Neural progenitor cell (in vitro differentiated cells): ENCODE measurements around the gene LTBP3. TPM values are rescaled to one million over a fixed set of nuclear protein-coding genes. Genes with fewer than 3 reads are reported as not detected.

Source experiments
- DNase-seq: peaks from one replicate; pipeline ENCODE4 v3.0.0-alpha.2; 2016; ENCODE audit warnings: low spot score
- H2AFZ ChIP-seq: fragments of 200-600 bp; sonication (generic); replicated peaks from 2 replicates; pipeline ENCODE4 v1.6.1; 2016; ENCODE audit warnings: antibody characterized with exemption
- H3F3A ChIP-seq: fragments of 200-600 bp; sonication (generic); 2 replicates; pipeline ENCODE4 v1.6.1; 2016; ENCODE audit warnings: antibody characterized with exemption, low read depth
- H3K27ac ChIP-seq: fragments of 200-600 bp; sonication (generic); 2 replicates; pipeline ENCODE4 v1.5.1; 2016; ENCODE audit warnings: mild to moderate bottlenecking
- H3K27me3 ChIP-seq: fragments of 200-600 bp; sonication (generic); 2 replicates; pipeline ENCODE4 v1.6.1; 2016; ENCODE audit warnings: mild to moderate bottlenecking, moderate library complexity
- H3K36me3 ChIP-seq: fragments of 200-600 bp; sonication (generic); 2 replicates; pipeline ENCODE4 v1.5.1; 2016
- H3K4me1 ChIP-seq: fragments of 200-600 bp; sonication (generic); 2 replicates; pipeline ENCODE4 v1.6.1; 2016; ENCODE audit warnings: mixed run types
- H3K4me2 ChIP-seq: fragments of 200-600 bp; sonication (generic); 2 replicates; pipeline ENCODE4 v1.6.1; 2016
- H3K4me3 ChIP-seq: fragments of 200-600 bp; sonication (generic); 2 replicates; pipeline ENCODE4 v1.5.1; 2016
- H3K79me2 ChIP-seq: fragments of 200-600 bp; sonication (generic); 2 replicates; pipeline ENCODE4 v1.6.1; 2016; ENCODE audit warnings: low read depth
- H3K9ac ChIP-seq: fragments of 200-600 bp; sonication (generic); 2 replicates; pipeline ENCODE4 v1.6.1; 2016
- H3K9me3 ChIP-seq: fragments of 200-600 bp; sonication (generic); 2 replicates; pipeline ENCODE4 v1.5.1; 2016; ENCODE audit warnings: low read depth
- H4K20me1 ChIP-seq: fragments of 200-600 bp; sonication (generic); 2 replicates; pipeline ENCODE4 v1.6.1; 2016; ENCODE audit warnings: low read depth
- H3K27ac Mint-ChIP-seq: 3 replicates; pipeline ENCODE4 v1.8.0; 2021; ENCODE audit warnings: mixed read lengths
- H3K27me3 Mint-ChIP-seq: 2 replicates; pipeline ENCODE4 v1.8.0; 2022; ENCODE audit warnings: low read depth, mild to moderate bottlenecking, inconsistent platforms, moderate library complexity, mixed read lengths; ENCODE audit not compliant: insufficient read depth
- H3K36me3 Mint-ChIP-seq: 3 replicates; pipeline ENCODE4 v1.8.0; 2021; ENCODE audit warnings: mixed read lengths
- H3K4me1 Mint-ChIP-seq: 3 replicates; pipeline ENCODE4 v1.8.0; 2021; ENCODE audit warnings: mixed read lengths
- H3K4me3 Mint-ChIP-seq: 3 replicates; pipeline ENCODE4 v1.8.0; 2021; ENCODE audit warnings: mild to moderate bottlenecking, moderate library complexity, mixed read lengths
- H3K9me3 Mint-ChIP-seq: 3 replicates; pipeline ENCODE4 v1.8.0; 2020; ENCODE audit warnings: mixed read lengths
- EZH2 ChIP-seq: fragments of 200-600 bp; sonication (generic); IDR thresholded peaks from 2 replicates; pipeline ENCODE4 v1.6.1; 2017; ENCODE audit warnings: antibody characterized with exemption, mild to moderate bottlenecking, moderate library complexity
- EZH2phosphoT487 ChIP-seq: fragments of 200-600 bp; sonication (generic); IDR thresholded peaks from 2 replicates; pipeline ENCODE4 v1.6.1; 2017; ENCODE audit warnings: antibody characterized with exemption
- total RNA-seq: library from RNA; depleted of rRNA; stranded (reverse); fragments of >200 nt; gene quantifications from 2 replicates; pipeline ENCODE4 v1.2.3, GENCODE V29; 2015; ENCODE audit warnings: low replicate concordance
- TF ChIP-seq, protein P1 (sequence below): fragments of 200-600 bp; sonication (generic); IDR thresholded peaks from 2 replicates; pipeline ENCODE4 v1.5.1; 2017; ENCODE audit warnings: antibody characterized with exemption, mild to moderate bottlenecking

LTBP3 gene
- total RNA-seq, 1 donor from 2014 or later = 1.2 TPM

DNA sequence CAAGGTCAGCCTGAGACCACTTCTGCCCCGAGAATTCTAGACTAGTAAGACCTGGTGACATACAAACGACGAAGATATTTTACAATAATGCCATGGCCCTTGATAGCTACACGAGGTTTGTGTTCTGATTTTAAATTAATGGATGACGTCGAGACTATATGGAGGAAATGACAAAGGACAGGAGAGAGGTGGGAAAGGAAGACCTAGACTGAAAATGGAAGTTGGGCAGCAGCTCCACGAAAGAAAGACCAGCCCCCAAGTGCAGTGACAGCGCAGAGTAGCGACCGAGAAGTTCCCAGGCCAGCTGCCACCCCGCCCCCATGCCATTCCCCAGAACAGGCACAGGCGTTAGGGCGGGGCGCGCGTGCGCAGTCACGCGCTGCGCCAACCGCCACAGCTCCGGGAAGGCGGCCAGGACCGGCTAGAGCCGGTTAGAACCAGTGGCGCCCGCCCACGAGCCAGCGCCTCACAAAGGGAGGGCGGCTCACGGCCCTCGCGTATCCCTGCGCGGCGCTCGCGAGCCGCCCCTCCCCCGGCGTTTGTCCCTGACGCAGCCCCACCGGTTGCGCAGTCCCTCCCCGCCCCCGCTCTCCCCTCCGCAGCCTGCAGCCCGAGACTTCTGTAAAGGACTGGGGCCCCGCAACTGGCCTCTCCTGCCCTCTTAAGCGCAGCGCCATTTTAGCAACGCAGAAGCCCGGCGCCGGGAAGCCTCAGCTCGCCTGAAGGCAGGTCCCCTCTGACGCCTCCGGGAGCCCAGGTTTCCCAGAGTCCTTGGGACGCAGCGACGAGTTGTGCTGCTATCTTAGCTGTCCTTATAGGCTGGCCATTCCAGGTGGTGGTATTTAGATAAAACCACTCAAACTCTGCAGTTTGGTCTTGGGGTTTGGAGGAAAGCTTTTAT is 60.8 kb downstream of the LTBP3 start:
- Mint-ChIP-seq H3K27me3 (peaks cover 7% of the 10 kb centered on the region), H3K27ac (peak overlapping the region; percentile 81), H3K4me3 (no peak overlapping the region), H3K9me3 (peaks cover 4% of the 10 kb centered on the region), H3K4me1 (peaks cover 38% of the 10 kb centered on the region), H3K36me3 (no peaks in the 10 kb centered on the region)
- peak overlapping the region; percentile 98 for H3K4me2 ChIP-seq
- peak; percentile 100 for DNase-seq
- H3K4me3 ChIP-seq = peak overlapping the region; percentile 93
- peaks cover 35% of the 10 kb centered on the region for H4K20me1 ChIP-seq
- TF ChIP-seq EZH2phosphoT487 = no peak
- TF ChIP-seq, protein P1, sequence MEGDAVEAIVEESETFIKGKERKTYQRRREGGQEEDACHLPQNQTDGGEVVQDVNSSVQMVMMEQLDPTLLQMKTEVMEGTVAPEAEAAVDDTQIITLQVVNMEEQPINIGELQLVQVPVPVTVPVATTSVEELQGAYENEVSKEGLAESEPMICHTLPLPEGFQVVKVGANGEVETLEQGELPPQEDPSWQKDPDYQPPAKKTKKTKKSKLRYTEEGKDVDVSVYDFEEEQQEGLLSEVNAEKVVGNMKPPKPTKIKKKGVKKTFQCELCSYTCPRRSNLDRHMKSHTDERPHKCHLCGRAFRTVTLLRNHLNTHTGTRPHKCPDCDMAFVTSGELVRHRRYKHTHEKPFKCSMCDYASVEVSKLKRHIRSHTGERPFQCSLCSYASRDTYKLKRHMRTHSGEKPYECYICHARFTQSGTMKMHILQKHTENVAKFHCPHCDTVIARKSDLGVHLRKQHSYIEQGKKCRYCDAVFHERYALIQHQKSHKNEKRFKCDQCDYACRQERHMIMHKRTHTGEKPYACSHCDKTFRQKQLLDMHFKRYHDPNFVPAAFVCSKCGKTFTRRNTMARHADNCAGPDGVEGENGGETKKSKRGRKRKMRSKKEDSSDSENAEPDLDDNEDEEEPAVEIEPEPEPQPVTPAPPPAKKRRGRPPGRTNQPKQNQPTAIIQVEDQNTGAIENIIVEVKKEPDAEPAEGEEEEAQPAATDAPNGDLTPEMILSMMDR = no peak
- TF ChIP-seq EZH2 = no peak
- no peak overlapping the region for H2AFZ ChIP-seq
- H3K79me2 ChIP-seq = peaks cover 97% of the 10 kb centered on the region
- peak overlapping the region; percentile 100 for H3K27ac ChIP-seq
- H3K9me3 ChIP-seq = no peaks in the 10 kb centered on the region
- H3K9ac ChIP-seq = peak overlapping the region; percentile 100
- H3K4me1 ChIP-seq = peaks cover 28% of the 10 kb centered on the region
- H3K36me3 ChIP-seq = peaks cover 32% of the 10 kb centered on the region
- no peaks in the 10 kb centered on the region for H3K27me3 ChIP-seq
- peaks cover 71% of the 10 kb centered on the region for H3F3A ChIP-seq

DNA sequence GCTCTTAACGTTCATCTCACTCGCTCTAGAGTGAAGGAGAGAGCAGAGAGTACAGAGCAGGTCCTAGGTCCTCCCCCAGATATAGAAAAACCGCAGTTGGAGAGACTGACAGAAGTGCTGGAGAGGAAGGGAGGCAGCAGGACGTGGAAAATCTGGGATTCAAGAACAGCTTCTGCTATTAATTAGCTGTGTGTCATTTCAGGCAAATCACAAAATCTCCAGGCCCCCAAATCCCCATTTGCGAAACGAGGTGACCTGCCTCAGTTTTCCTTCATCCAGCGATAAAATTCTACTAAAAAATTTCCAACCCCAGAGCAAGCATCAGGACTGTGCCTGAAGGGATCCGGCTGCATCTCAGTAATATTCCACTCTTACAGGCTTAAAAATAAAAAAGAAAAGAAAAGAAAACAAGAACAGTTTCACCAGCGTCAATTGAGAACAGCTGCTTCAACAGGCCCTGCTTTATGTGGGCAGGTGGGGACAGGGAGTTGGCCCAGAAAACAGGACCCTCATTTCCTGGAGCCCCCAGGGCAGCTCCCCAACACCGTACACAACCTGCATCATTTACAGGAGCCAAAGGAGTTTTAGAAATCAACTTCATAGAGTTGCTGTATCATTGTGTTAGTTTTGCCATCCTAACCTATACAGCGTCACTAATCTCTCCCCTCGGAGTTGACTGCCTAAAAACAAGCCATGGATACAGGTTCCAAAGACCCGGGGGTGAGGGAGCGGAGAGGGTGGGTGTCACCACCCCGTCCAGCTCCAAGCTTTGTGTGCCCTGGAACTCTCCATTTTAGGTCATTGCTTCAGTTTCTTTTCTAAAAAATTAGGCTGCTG is 61.6 kb downstream of the LTBP3 start:
- Histone ChIP-seq H3K4me2 (peak overlapping the region; percentile 90), H3K9me3 (no peaks in the 10 kb centered on the region), H4K20me1 (peaks cover 26% of the 10 kb centered on the region), H3K36me3 (peaks cover 23% of the 10 kb centered on the region), H3K4me1 (peaks cover 37% of the 10 kb centered on the region), H3K27ac (peak overlapping the region; percentile 90), H2AFZ (no peak overlapping the region), H3K79me2 (peaks cover 97% of the 10 kb centered on the region), H3K9ac (no peak overlapping the region), H3K27me3 (no peaks in the 10 kb centered on the region), H3F3A (peaks cover 71% of the 10 kb centered on the region), H3K4me3 (peak overlapping the region; percentile 54)
- H3K4me1 Mint-ChIP-seq = peaks cover 47% of the 10 kb centered on the region
- no peak for DNase-seq
- TF ChIP-seq, protein P1 = no peak
- TF ChIP-seq EZH2phosphoT487 (no peak), EZH2 (no peak)
- peaks cover 4% of the 10 kb centered on the region for H3K27me3 Mint-ChIP-seq
- peak overlapping the region; percentile 81 for H3K27ac Mint-ChIP-seq
- no peak overlapping the region for H3K4me3 Mint-ChIP-seq
- H3K36me3 Mint-ChIP-seq = no peaks in the 10 kb centered on the region
- H3K9me3 Mint-ChIP-seq = peaks cover 3% of the 10 kb centered on the region

DNA sequence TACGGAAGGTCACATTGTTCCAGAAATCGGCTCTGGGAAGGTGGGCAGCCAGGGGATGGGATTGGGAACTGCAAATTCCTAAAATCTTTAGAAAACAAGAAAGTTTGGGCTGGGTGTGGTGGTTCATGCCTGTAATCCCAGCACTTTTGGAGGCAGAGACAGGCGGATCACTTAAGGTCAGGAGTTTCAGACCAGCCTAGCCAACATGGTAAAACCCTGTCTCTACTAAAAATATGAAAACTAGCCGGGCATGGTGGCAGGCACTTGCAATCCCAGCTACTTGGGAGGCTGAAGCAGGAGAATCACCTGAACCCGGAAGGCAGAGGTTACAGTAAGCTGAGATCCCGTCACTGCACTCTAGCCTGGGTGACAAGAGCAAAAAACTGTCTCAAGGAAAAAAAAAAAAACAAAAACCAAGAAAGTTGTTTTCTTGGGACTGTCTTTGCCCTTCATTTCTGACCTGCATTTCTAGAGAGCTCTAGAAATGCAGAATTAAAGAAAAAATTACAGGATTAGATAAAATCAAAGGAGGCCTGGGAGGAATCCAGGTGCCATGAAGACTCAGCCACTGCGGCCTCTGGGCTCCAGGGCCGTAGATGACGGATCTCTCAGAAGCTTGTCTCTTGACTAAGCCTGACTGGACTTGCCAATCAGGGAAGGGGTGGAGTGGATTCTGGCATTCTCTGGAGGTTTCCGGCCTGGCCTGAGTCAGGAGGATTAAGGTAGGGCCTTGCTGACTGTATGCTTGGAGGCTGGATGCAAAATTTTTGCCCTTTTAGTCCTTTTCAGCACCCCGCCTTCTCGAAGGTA is 64.6 kb downstream of the LTBP3 start:
- Mint-ChIP-seq H3K36me3 (no peaks in the 10 kb centered on the region), H3K4me3 (peak overlapping the region; percentile 82), H3K4me1 (peaks cover 77% of the 10 kb centered on the region), H3K27me3 (peaks cover 4% of the 10 kb centered on the region), H3K9me3 (no peaks in the 10 kb centered on the region), H3K27ac (peak overlapping the region; percentile 100)
- DNase-seq = peak; percentile 78
- TF ChIP-seq EZH2phosphoT487 (no peak), EZH2 (no peak)
- TF ChIP-seq, protein P1 = no peak
- no peak overlapping the region for H3K4me3 ChIP-seq
- peak overlapping the region; percentile 48 for H3K4me2 ChIP-seq
- H2AFZ ChIP-seq = no peak overlapping the region
- peaks cover 68% of the 10 kb centered on the region for H3F3A ChIP-seq
- H3K79me2 ChIP-seq = peaks cover 97% of the 10 kb centered on the region
- H3K4me1 ChIP-seq = peaks cover 65% of the 10 kb centered on the region
- no peak overlapping the region for H3K9ac ChIP-seq
- H4K20me1 ChIP-seq = no peaks in the 10 kb centered on the region
- H3K36me3 ChIP-seq = no peaks in the 10 kb centered on the region
- H3K27me3 ChIP-seq = no peaks in the 10 kb centered on the region
- no peaks in the 10 kb centered on the region for H3K9me3 ChIP-seq
- H3K27ac ChIP-seq = peak overlapping the region; percentile 66
